Activated T-cell treated with anti-CD3 and anti-CD28 coated beads, Interleukin-2, amount 50 U/mL, for 48 hours (primary cell): ENCODE measurements around the gene CLINT1.
"Not testable (repeated sequence)": the region's sequence is repeated elsewhere in the genome, so short reads cannot be mapped to it uniquely, and the experiment has no call there.

ENCODE experiments used
- DNase-seq, 2 experiments: peaks; one replicate each; pipeline ENCODE4 v3.0.0-alpha.2; 2020

The CLINT1 gene

DNA sequence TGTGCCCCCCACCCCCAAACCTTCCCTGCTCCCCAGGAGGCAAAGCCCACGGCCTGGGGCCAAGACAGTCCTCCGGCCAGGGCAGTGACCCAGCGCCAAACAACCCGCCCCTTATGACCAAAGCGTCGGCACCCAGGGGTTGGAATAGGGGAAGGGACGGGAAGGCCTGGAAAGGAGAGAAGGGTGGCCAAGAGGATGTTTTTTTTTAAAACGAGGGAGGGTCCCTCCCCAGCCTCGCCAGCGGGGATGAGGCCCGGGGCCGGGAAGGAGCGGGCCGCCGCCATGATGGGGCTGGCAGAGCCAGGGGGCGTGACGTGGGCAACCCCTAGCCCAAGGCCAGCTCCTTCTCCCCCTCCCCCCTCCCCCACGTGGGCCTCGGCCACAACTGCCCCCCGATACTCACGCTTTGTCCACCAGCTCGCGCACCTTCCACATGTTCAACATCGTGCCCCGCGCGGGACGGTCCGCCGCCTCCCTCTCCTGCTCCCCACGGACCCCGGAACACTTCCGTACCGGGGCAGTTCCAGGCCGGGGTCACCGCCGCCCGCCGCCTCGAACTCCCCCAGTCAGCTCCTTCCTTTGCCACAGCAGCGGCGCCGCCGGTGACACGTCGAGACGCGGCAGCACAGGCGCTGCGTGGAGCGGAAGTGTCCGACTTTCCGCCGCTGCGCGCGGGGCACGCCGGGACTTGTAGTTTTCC lies at the start of gene CLINT1:
Gene CLINT1, minus strand, starts transcription at position 619 of the 700 bp plus-strand sequence. Its CDS starts 175 bp downstream, at position 444.
- peak; percentile 91 to 92 for DNase-seq

GRCh38 chr5:157908459-157908858 lies 49.5 kb upstream of the CLINT1 start:
- no peak for DNase-seq

DNA sequence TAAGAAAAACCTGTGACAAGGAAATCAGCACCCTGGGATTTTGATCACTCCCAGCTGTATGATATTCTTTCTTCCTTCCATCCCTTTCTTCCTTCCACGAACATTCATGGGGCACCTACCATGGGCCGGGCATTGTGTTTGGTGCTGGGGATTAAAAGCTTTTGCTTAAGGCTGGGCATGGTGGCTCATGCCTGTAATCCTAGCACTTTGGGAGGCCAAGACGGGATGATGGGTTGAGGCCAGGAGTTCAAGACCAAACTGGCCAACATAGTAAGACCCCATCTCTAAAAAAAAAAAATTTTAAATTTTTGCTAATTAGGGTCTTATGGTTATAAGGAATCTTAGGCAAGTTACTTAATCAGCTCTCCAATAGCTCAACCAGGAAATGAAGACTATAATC lies 48.5 kb upstream of the CLINT1 start:
- no peak for DNase-seq

- DNase-seq, result no peak
These were observed 44.1 kb upstream of the CLINT1 start for GRCh38 chr5:157903117-157903450.

DNA sequence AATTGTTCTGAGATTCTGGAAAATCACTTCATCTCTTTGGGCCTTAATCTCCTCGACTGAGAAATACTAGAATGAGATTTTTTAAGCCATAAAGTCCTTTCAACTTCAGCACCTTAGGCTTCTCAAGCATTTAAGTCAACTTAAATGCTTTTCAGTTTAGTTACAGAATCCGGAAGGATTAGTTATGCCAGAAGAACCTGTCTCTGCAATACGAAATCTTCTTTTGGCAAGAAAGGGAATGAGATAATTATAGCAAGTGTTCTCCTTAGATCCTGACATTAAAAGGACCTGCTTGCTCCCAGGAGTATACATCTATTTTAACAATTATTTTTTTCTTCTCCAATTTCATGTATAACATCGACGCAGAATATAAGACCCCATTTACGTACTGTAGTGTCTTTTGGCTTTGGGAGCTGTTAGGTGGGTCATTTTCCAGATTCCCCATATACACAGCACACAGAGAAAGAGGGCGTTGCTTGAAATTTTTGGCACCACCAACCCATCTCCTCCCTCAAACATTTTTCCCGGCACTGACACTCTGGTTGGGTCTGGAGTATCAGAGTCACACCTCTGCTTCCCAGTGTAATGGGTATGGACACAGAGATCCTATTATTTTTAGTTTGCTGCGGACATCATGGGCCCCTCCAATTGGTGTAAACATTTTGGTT lies 43.6 kb upstream of the CLINT1 start:
- no peak for DNase-seq

DNA sequence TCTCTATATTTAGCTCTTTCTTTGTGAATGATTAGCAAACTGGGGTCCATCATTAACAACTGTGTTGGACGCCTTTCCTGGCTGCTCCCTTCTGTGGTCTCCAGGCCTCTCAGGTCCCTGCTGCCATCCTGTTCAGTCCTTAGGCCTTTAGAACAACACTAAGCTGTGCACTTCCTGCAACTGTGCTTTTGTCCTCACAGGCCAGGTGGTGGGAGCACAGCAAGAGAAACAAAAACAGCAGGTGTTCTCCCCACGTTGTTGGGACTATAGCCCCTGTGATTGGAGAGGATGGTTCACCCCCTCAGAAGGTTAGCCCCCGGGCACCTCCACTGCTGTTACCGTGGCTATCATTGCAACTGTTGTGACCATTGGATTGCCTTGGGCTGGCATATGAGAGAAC lies 41.7 kb upstream of the CLINT1 start:
- no peak for DNase-seq

GRCh38 chr5:157893611-157894010 lies 34.7 kb upstream of the CLINT1 start:
- no peak for DNase-seq

DNA sequence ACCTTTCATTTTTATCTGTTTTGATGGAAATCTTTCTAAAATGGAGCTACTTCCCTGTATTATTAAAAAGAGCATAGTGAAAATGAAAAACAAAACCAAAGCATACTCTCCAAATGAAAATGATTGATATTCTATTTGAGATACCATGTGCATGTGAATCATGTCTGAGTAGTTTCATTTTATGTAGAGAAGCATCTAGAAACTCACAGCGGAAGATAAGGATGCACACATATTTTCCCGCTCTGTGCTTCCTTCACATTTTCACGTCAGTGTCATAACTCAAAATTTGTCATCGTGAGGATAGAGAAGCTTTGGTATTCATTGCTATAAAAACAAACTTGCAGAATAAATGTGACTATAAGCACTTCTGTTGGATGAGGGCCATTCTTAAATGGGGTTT lies 34.0 kb upstream of the CLINT1 start:
- no peak for DNase-seq

- DNase-seq, result no peak
These were observed 32.1 kb upstream of the CLINT1 start for GRCh38 chr5:157890836-157891597.

- DNase-seq, result no peak
These were observed 30.0 kb upstream of the CLINT1 start for GRCh38 chr5:157888814-157889532.

DNA sequence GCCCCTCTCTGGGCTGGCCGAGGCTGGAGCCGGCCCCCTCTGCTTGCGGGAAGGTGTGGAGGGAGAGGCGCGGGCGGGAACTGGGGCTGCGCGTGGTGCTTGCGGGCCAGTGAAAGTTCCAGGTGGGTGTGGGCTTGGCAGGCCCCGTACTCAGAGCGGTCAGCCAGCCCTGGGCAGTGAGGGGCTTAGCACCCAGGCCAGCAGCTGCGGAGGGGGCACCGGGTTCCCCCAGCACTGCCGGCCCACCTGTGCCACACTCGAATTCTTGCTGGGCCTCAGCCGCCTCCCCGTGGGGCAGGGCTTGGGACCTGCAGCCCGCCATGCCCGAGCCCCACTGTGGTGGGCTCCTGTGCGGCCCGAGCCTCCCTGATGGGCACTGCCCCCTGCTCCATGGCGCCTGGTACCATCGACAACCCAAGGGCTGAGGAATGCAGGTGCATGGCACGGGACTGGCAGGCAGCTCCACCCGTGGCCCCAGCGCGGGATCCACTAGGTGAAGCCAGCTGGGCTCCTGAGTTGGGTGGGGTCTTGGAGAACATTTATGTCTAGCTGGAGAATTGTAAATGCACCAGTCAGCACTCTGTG lies 27.9 kb upstream of the CLINT1 start:
- no peak for DNase-seq

DNA sequence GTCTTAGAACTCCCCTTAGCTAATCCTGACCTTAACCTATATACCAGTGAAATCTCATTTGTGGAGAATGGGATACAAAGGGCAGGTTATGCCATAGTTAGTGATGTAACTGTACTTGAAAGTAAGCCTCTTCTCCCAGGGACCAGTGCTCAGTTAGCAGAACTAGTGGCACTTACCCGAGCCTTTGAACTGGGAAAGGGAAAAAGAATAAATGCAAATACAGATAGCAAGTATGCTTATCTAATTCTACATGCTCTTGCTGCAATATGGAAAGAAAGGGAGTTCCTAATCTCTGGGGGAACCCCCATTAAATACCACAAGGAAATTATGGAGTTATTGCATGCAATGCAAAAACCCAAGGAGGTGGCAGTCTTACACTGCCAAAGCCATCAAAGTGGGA lies 26.1 kb upstream of the CLINT1 start:
- DNase-seq, result not testable (repeated sequence)

- not testable (repeated sequence) for DNase-seq
These were observed 22.6 kb upstream of the CLINT1 start for GRCh38 chr5:157881498-157881897.

- DNase-seq, result no peak
These were observed 18.9 kb upstream of the CLINT1 start for GRCh38 chr5:157877821-157878220.

- DNase-seq, result no peak
These were observed 15.9 kb upstream of the CLINT1 start for GRCh38 chr5:157874861-157875260.

DNA sequence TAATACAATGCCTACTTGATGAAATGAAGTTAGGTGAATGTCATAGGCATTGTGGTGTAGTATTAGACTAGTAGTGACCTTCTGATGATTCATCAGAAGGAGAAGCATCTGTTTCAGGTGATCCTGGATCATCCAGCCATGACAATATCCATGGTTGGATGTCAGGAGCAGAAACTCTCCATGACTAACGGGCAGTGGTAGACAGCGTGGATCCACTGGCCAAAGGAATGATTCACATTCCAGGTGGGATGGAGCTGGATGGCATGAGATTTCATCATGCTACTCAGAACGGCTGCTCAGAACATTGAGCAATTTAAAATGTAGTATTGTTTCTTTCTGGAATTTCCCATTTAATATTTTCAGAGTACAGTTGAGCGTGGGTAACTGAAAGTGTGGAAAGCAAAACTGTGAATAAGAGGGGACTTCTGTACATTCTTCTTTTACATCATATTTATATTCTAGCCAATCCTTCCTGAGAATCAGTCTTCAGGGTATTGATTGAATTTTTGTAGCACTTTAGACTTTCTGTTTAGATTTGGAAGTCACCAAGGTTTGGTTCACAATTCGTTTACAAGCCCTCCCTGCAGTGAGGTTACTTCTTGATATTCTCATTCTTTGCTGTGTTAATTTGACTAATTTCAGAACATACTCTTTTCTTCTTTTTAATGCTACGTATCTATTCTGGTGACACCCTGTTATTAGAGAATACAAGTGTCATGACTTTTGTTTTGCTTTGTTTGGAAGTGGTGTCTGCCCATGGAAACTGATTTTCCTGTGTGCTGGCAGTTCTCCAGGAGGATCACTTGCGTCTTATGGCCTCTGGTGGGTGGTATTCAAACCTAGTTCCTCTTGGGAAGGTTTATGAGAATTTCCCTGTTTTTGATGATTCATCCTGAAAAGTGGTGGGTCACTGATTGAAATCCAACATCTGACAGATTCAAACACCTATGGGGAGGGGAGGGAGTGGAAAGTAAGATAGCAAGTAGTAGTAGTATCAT lies 12.2 kb upstream of the CLINT1 start:
- peak in 1 of 2 experiments; percentile 39 for DNase-seq

- DNase-seq, result no peak
These were observed 8.9 kb upstream of the CLINT1 start for GRCh38 chr5:157867751-157868387.

DNA sequence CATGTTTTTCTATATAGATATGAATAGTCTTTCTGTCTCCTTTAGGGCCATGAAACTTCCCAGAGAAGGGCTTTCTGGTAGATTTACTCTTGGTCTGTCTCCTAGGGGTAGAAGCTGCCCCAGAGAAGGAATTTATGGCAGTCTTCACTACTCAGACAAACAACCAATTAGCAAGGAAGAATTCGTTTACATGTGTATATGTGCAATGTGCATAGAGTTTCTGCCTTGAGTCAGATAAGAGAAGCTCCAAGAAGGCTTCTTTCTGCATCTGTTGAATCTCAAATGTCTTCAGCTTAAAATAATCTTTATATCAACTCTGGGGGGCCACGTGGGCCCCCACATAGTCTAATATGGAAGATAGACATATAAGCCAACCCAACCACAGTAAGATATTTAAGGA lies 7.6 kb upstream of the CLINT1 start:
- no peak for DNase-seq

DNA sequence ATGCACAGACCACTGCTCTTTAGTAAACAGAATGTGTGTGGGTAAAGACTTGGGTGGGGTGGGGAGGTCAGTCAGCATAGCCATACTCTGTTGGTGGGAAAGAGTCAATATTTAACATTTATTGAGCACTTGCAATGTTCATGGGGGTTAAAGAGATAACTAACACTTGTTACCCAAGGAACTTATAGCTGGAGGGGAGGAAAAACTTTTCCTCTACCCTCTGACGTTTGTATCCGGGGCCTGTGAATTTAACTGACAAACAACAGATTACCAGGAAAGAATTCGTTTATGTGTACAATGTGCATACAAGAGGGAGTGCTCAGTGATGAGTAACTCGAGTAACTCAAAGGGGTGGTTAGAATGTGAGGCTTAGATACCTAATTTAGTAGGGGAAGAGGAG lies 6.8 kb upstream of the CLINT1 start:
- DNase-seq, result no peak

- no peak for DNase-seq
These were observed 5.1 kb upstream of the CLINT1 start for GRCh38 chr5:157864067-157864466.
